Transverse colon (tissue), 4 donors: ENCODE measurements around the gene SNAI3. TPM values are rescaled to one million over a fixed set of nuclear protein-coding genes. Genes with fewer than 3 reads are reported as not detected.

Source experiments
- DNase-seq: peaks from one replicate; pipeline ENCODE4 v3.0.0-alpha.2; 2019
- H3K27ac ChIP-seq, 4 donors: fragments of 200-600 bp; sonication (generic); 2 replicates each; pipeline ENCODE4 v1.5.1; 2016 to 2018; ENCODE audit warnings: inconsistent platforms in 4 of 4
- H3K27me3 ChIP-seq: fragments of 200-600 bp; sonication (generic); 2 replicates; pipeline ENCODE4 v1.5.1; 2017; ENCODE audit warnings: inconsistent platforms
- H3K36me3 ChIP-seq, 4 donors: fragments of 200-600 bp; sonication (generic); 2 replicates each; pipeline ENCODE4 v1.5.1; 2017 to 2019; ENCODE audit warnings: inconsistent platforms in 4 of 4
- H3K4me1 ChIP-seq, 4 donors: fragments of 200-600 bp; sonication (generic); 2 replicates each; pipeline ENCODE4 v1.5.1; 2017 to 2020; ENCODE audit warnings: inconsistent platforms in 4 of 4
- H3K4me3 ChIP-seq, 4 donors: fragments of 200-600 bp; sonication (generic); 1 replicate in 1 of 4; 2 replicates in 3 of 4; pipeline versions ENCODE4 v1.5.1 to v1.6.1; 2017 to 2019; ENCODE audit warnings: inconsistent platforms in 4 of 4
- H3K9me3 ChIP-seq, 2 donors: fragments of 200-600 bp; sonication (generic); 2 replicates each; pipeline ENCODE4 v1.5.1; 2017 to 2019; ENCODE audit warnings: inconsistent platforms in 2 of 2
- CTCF ChIP-seq, 5 experiments: fragments of 200-600 bp in 3 of 5; fragments of 450-650 bp in 2 of 5; sonication (generic) in 3 of 5; IDR thresholded peaks; 1 replicate in 2 of 5; 2 replicates in 3 of 5; pipeline ENCODE4 v1.5.1; 2016 to 2017; ENCODE audit warnings: antibody characterized with exemption in 5 of 5, inconsistent platforms in 3 of 5, mild to moderate bottlenecking in 2 of 5, moderate library complexity in 1 of 5
- EP300 ChIP-seq: sonication (generic); formaldehyde crosslinking; IDR thresholded peaks from one replicate; pipeline ENCODE4 v1.6.1; 2017; ENCODE audit warnings: antibody characterized with exemption, low read depth
- POLR2A ChIP-seq: fragments of 450-650 bp; IDR thresholded peaks from one replicate; pipeline ENCODE4 v1.6.1; 2016; ENCODE audit warnings: antibody characterized with exemption, mild to moderate bottlenecking, moderate library complexity
- POLR2AphosphoS5 ChIP-seq, 3 donors: sonication (generic); formaldehyde crosslinking; IDR thresholded peaks; one replicate each; pipeline ENCODE4 v1.6.1; 2016; ENCODE audit warnings: antibody characterized with exemption in 3 of 3
- WGBS, 2 donors: methylation state at CpG; one replicate each; pipeline ENCODE4 v1.1.5; 2018; ENCODE audit warnings: low coverage in 1 of 2; 5-methylcytosine and 5-hydroxymethylcytosine counted together
- in situ Hi-C, 4 donors: fragments of 200-750 bp; cut with MboI; loops; one replicate each; pipeline versions ENCODE4 v1.15.0 to v1.15.1; 2017; ENCODE audit warnings: low sequenced_read_pairs in 3 of 4, low pct_ligation_motif_present in 1 of 4, low pct_unique_long_range_greater_than_20kb in 1 of 4
- intact Hi-C: fragments of 100-400 bp; cut with DNase I; formaldehyde crosslinking; loops from one replicate; pipeline ENCODE4 v1.15.1; 2023; ENCODE audit warnings: low total_unique reads
- total RNA-seq, 4 donors: library from RNA; depleted of rRNA; stranded (reverse); fragments of >200 nt; gene quantifications; one replicate each; pipeline ENCODE4 v1.1.0, GENCODE V29; 2016

SNAI3 gene
- total RNA-seq, 4 donors from 2014 or later, result 0.27 to 2.9 (median 0.75) TPM; not detected in 1

GRCh38 chr16:88720396-88720970, 34.2 kb upstream of the SNAI3 start:
- Histone ChIP-seq H3K4me1 (no peaks in the 10 kb centered on the region), H3K36me3 (peaks cover 0 to 86% (median 23%) of the 10 kb centered on the region in 4 donors), H3K9me3 (no peaks in the 10 kb centered on the region), H3K27me3 (no peaks in the 10 kb centered on the region), H3K4me3 (no peak overlapping the region), H3K27ac (no peak overlapping the region)
- no peak for DNase-seq
- TF ChIP-seq EP300, result no peak
- TF ChIP-seq POLR2A, result no peak
- no peak for TF ChIP-seq POLR2AphosphoS5 (IDR thresholded peaks at IDR 0.05)
- TF ChIP-seq CTCF (IDR thresholded peaks at IDR 0.05), result no peak
- in situ Hi-C loops, result no loop called here
- WGBS, 2 donors, result 91% methylated on average over 23 of the region's 23 CpGs; no CpG with 5 or more reads in 1 of the 2 donors
- intact Hi-C loops, result no loop called here

- peaks cover 0 to 86% (median 21%) of the 10 kb centered on the region in 4 donors for H3K36me3 ChIP-seq
- no peak overlapping the region for H3K4me3 ChIP-seq
- H3K4me1 ChIP-seq, result no peaks in the 10 kb centered on the region
- WGBS, 2 donors, result 94% methylated on average over 14 of the region's 19 CpGs; no CpG with 5 or more reads in 1 of the 2 donors
- no peak for TF ChIP-seq CTCF (IDR thresholded peaks at IDR 0.05)
- no peak for TF ChIP-seq EP300
- TF ChIP-seq POLR2A, result no peak
- TF ChIP-seq POLR2AphosphoS5 (IDR thresholded peaks at IDR 0.05), result no peak
- DNase-seq, result no peak
- peak overlapping the region in 1 of 4 donors; percentile 55 for H3K27ac ChIP-seq
- intact Hi-C loops, result no loop called here
- no peaks in the 10 kb centered on the region for H3K9me3 ChIP-seq
- no peaks in the 10 kb centered on the region for H3K27me3 ChIP-seq
- in situ Hi-C loops, result no loop called here
These were observed 33.6 kb upstream of the SNAI3 start for GRCh38 chr16:88719933-88720296.

- DNase-seq, result peak; percentile 30
- peaks cover 0 to 86% (median 20%) of the 10 kb centered on the region in 4 donors for H3K36me3 ChIP-seq
- H3K27ac ChIP-seq, result peak overlapping the region in 1 of 4 donors; percentile 55
These were observed 33.1 kb upstream of the SNAI3 start for GRCh38 chr16:88719267-88719932.

GRCh38 chr16:88718178-88718577, 31.9 kb upstream of the SNAI3 start:
- no peaks in the 10 kb centered on the region for H3K9me3 ChIP-seq
- TF ChIP-seq CTCF (IDR thresholded peaks at IDR 0.05), result no peak
- TF ChIP-seq EP300, result no peak
- no peak for TF ChIP-seq POLR2AphosphoS5 (IDR thresholded peaks at IDR 0.05)
- no peak for TF ChIP-seq POLR2A
- H3K27ac ChIP-seq, result peak overlapping the region in 1 of 4 donors; percentile 4
- H3K4me3 ChIP-seq, result no peak overlapping the region
- DNase-seq, result no peak
- H3K27me3 ChIP-seq, result no peaks in the 10 kb centered on the region
- H3K4me1 ChIP-seq, result no peaks in the 10 kb centered on the region
- intact Hi-C loops, result no loop called here
- in situ Hi-C loops, result no loop called here
- WGBS, 2 donors, result 84 to 92% methylated on average over 8 to 11 of the region's 11 CpGs
- peaks cover 0 to 74% (median 20%) of the 10 kb centered on the region in 4 donors for H3K36me3 ChIP-seq

More at GRCh38 chr16:88719267-88719932, 33.1 kb upstream of the SNAI3 start:
- H3K4me3 ChIP-seq, result no peak overlapping the region
- no peaks in the 10 kb centered on the region for H3K9me3 ChIP-seq
- intact Hi-C loops (no loop called here), in situ Hi-C loops (no loop called here)
- H3K27me3 ChIP-seq, result no peaks in the 10 kb centered on the region
- 86% methylated on average over 22 of the region's 29 CpGs; no CpG with 5 or more reads in 1 of the 2 donors for WGBS, 2 donors
- peak in 2 of 3 donors; percentile 15 to 61 for TF ChIP-seq POLR2AphosphoS5 (IDR thresholded peaks at IDR 0.05)
- TF ChIP-seq POLR2A, result no peak
- H3K4me1 ChIP-seq, result no peaks in the 10 kb centered on the region
